ENCODE measurements around the gene NDUFB8.
A peak's percentile ranks its signal among the peaks of the same experiment; 100 is the strongest.

NDUFB8 gene

GRCh38 chr10:100477970-100478369 lies 51.7 kb downstream of the NDUFB8 start:
- H3K9me3 ChIP-seq (ENCODE audit: control insufficient read depth, insufficient read depth, low read depth, low read length): no peaks in the 10 kb centered on the region
- no peaks in the 10 kb centered on the region for H3K36me3 ChIP-seq (ENCODE audit: control insufficient read depth in 2 of 2, insufficient read depth in 1 of 2, low read length in 2 of 2)
- ChIA-PET CTCF (interaction anchor here (2.0 kb wide), 1 partner anchor 41 kb away, joined by 9 read pairs; no protein-coding TSS in a partner anchor), POLR2A (interaction anchor here (0.6 kb wide), 1 partner anchor 40 kb away, joined by 3 read pairs; no protein-coding TSS in a partner anchor)
- H3K4me1 ChIP-seq (ENCODE audit: control insufficient read depth, insufficient read depth, low read length): peaks cover 8% of the 10 kb centered on the region
- no peak overlapping the region for H3K27ac ChIP-seq (ENCODE audit: extremely low read depth, low read depth, low read length)
- TF ChIP-seq ZNF639 (tag by site-specific recombination; IDR thresholded peaks at IDR 0.05): no peak
- TF ChIP-seq INSM2 (tag by site-specific recombination; IDR thresholded peaks at IDR 0.05): peak; percentile 57
- no peak for TF ChIP-seq ZNF114 (tag by site-specific recombination; IDR thresholded peaks at IDR 0.05)
- TF ChIP-seq ZBTB44 (tag by site-specific recombination; IDR thresholded peaks at IDR 0.05): peak; percentile 40; the same call in 1 of the 2 replicates
- no peak for TF ChIP-seq ZNF837 (tag by site-specific recombination; IDR thresholded peaks at IDR 0.05)
- TF ChIP-seq ZNF138 (tag by site-specific recombination; IDR thresholded peaks at IDR 0.05; ENCODE audit: borderline replicate concordance): no peak
- peak; percentile 73 for TF ChIP-seq PRDM6 (tag by site-specific recombination; IDR thresholded peaks at IDR 0.05)
- no peak for TF ChIP-seq ZNF248 (tag by site-specific recombination; IDR thresholded peaks at IDR 0.05)
- TF ChIP-seq ZNF76 (tag by site-specific recombination; IDR thresholded peaks at IDR 0.05; ENCODE audit: borderline replicate concordance, low read depth): no peak
- TF ChIP-seq ZNF843 (tag by site-specific recombination; IDR thresholded peaks at IDR 0.05): no peak
- 0 out of 2 replicates have a peak, but pooled peaks have one; percentile 19 for TF ChIP-seq OVOL3 (tag by site-specific recombination; IDR thresholded peaks at IDR 0.05)
- TF ChIP-seq PRDM10 (tag by site-specific recombination; IDR thresholded peaks at IDR 0.05): peak; percentile 24; the same call in 1 of the 2 replicates
- TF ChIP-seq ZNF10 (tag by site-specific recombination; IDR thresholded peaks at IDR 0.05): 0 out of 2 replicates have a peak, but pooled peaks have one; percentile 36
- H3K4me3 ChIP-seq (ENCODE audit: low read depth, low read length): no peak overlapping the region
